Measurements from ENCODE around the gene TGM5. TPM values are rescaled to one million over a fixed set of nuclear protein-coding genes. Genes with fewer than 3 reads are reported as not detected.

The TGM5 gene
- total and polyA plus RNA-seq, 2 donors (not counting 1 experiment from before 2014, with no cell fraction given), result 0.42 TPM; not detected in 1

DNA sequence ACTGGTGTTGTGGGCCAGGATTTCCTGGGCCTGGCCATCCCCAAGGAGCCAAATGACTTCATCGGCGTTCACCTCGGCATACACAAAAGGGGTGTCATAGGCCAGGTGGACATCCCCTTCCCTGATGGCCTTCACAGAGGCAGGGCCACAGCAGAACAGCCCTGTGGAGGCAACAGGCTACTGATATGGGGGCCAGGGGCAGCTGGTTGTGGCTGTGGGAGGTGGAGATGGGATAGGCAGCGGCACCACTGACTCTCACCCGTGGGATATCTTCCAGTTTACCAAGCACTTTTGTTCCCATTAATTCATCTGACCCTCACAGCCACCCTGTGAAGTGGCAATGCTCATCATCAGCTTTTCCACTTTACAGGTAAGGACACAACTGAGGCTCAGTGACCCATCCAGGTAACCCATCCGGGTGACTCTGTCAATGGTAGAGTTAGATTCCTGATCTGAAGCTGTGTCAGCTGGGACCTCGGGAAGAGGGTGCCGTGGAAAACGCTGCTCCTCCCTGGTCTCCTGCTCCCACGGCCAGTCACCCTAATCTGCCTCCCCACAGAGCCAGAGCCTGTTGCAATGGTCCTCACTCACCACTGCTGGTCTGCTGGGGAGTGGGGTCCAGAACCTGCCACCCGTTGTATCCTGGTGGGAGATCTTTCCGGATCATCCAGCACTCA, 15.3 kb upstream of the TGM5 start:
- Histone ChIP-seq H3K79me2 (ENCODE audit: control insufficient read depth, insufficient read depth, low read length) (no peaks in the 10 kb centered on the region), H3K27ac (ENCODE audit: low read length in 2 of 2) (no peak overlapping the region), H3K4me2 (replicated peaks; ENCODE audit: low read depth, low read length, poor library complexity, severe bottlenecking) (no peak overlapping the region), H4K20me1 (ENCODE audit: control insufficient read depth, insufficient read depth, low read length, poor library complexity, severe bottlenecking) (no peaks in the 10 kb centered on the region), H3K9me3 (ENCODE audit: control extremely low read depth in 1 of 3, control insufficient read depth in 2 of 3, insufficient read depth in 1 of 3, low read length in 2 of 3) (no peaks in the 10 kb centered on the region), H3K4me3 (ENCODE audit: control extremely low read depth in 1 of 5, extremely low read depth in 1 of 5, insufficient read depth in 1 of 5, low read depth in 2 of 5, low read length in 4 of 5) (no peak overlapping the region), H3K27me3 (replicated peaks in 1 of 4; ENCODE audit: control extremely low read depth in 1 of 4, control insufficient read depth in 3 of 4, insufficient read depth in 4 of 4, low read length in 3 of 4) (peaks cover 0 to 8% (median 0%) of the 10 kb centered on the region in 4 experiments), H3K4me1 (ENCODE audit: control insufficient read depth in 2 of 2, insufficient read depth in 2 of 2, low read length in 2 of 2) (peaks cover 11 to 12% of the 10 kb centered on the region in 2 donors), H2AFZ (ENCODE audit: insufficient read depth, low read depth, low read length, poor library complexity, severe bottlenecking) (no peak overlapping the region), H3K36me3 (replicated peaks in 1 of 2; ENCODE audit: control extremely low read depth in 1 of 2, control insufficient read depth in 1 of 2, extremely low read depth in 1 of 2, insufficient read depth in 2 of 2, low read length in 1 of 2) (no peaks in the 10 kb centered on the region), H3K9ac (ENCODE audit: low read length) (no peak overlapping the region)
- Mint-ChIP-seq H3K27me3 (no peaks in the 10 kb centered on the region), H3K4me3 (no peak overlapping the region), H3K27ac (no peak overlapping the region), H3K9me3 (ENCODE audit: insufficient read depth) (no peaks in the 10 kb centered on the region), H3K4me1 (peaks cover 19% of the 10 kb centered on the region)
- ChIA-PET CTCF (interaction anchor here (0.6 to 10.8 kb wide), 3 partner anchors 12 to 214 kb away, joined by 4 to 549 read pairs (median 5); partner anchors contain the start of gene EPB42), POLR2A (no interaction called here)
- ATAC-seq (ENCODE audit: low read depth) (no peak), DNase-seq (no peak)
- TF ChIP-seq, protein P1, sequence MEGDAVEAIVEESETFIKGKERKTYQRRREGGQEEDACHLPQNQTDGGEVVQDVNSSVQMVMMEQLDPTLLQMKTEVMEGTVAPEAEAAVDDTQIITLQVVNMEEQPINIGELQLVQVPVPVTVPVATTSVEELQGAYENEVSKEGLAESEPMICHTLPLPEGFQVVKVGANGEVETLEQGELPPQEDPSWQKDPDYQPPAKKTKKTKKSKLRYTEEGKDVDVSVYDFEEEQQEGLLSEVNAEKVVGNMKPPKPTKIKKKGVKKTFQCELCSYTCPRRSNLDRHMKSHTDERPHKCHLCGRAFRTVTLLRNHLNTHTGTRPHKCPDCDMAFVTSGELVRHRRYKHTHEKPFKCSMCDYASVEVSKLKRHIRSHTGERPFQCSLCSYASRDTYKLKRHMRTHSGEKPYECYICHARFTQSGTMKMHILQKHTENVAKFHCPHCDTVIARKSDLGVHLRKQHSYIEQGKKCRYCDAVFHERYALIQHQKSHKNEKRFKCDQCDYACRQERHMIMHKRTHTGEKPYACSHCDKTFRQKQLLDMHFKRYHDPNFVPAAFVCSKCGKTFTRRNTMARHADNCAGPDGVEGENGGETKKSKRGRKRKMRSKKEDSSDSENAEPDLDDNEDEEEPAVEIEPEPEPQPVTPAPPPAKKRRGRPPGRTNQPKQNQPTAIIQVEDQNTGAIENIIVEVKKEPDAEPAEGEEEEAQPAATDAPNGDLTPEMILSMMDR (IDR thresholded peaks at IDR 0.05), result no peak
- no peak for TF ChIP-seq EZH2 (IDR thresholded peaks at IDR 0.05; ENCODE audit: borderline replicate concordance, insufficient read depth, low read depth, low read length, poor library complexity, severe bottlenecking)
- intact Hi-C loops (cut with micrococcal nuclease), result loop anchor here (10.0 kb wide), 1 partner anchor 577 kb away; no protein-coding TSS in a partner anchor
- WGBS (ENCODE audit: insufficient coverage), result 100% methylated on average over 4 of the region's 12 CpGs

DNA sequence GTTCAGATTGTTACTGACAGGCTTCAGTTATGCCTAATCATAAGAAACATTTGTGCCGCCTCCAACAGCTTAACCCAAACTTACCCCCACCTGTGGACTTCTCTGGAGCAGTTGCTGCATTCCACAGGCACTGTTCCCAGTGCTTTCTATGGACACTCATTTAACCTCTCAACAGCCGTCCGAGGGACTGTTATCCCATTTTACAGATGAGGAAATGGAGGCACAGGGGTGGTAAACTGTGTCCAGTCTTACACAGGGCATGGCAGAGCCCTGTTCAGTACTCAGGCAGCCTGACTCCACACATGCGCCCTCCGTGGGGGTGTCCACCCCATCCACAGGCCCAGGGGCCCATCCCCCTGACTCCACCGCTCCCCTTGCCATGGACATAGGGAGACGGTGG, 14.3 kb upstream of the TGM5 start:
- Histone ChIP-seq H3K4me1 (ENCODE audit: control insufficient read depth in 2 of 2, insufficient read depth in 2 of 2, low read length in 2 of 2) (peaks cover 11 to 12% of the 10 kb centered on the region in 2 donors), H3K4me3 (ENCODE audit: control extremely low read depth in 1 of 5, extremely low read depth in 1 of 5, insufficient read depth in 1 of 5, low read depth in 2 of 5, low read length in 4 of 5) (no peak overlapping the region), H4K20me1 (ENCODE audit: control insufficient read depth, insufficient read depth, low read length, poor library complexity, severe bottlenecking) (no peaks in the 10 kb centered on the region), H2AFZ (ENCODE audit: insufficient read depth, low read depth, low read length, poor library complexity, severe bottlenecking) (no peak overlapping the region), H3K9me3 (ENCODE audit: control extremely low read depth in 1 of 3, control insufficient read depth in 2 of 3, insufficient read depth in 1 of 3, low read length in 2 of 3) (no peaks in the 10 kb centered on the region), H3K9ac (ENCODE audit: low read length) (no peak overlapping the region), H3K36me3 (replicated peaks in 1 of 2; ENCODE audit: control extremely low read depth in 1 of 2, control insufficient read depth in 1 of 2, extremely low read depth in 1 of 2, insufficient read depth in 2 of 2, low read length in 1 of 2) (no peaks in the 10 kb centered on the region), H3K27me3 (replicated peaks in 1 of 4; ENCODE audit: control extremely low read depth in 1 of 4, control insufficient read depth in 3 of 4, insufficient read depth in 4 of 4, low read length in 3 of 4) (peaks cover 0 to under 1% (median 0%) of the 10 kb centered on the region in 4 experiments), H3K79me2 (ENCODE audit: control insufficient read depth, insufficient read depth, low read length) (no peaks in the 10 kb centered on the region), H3K27ac (ENCODE audit: low read length in 2 of 2) (no peak overlapping the region), H3K4me2 (replicated peaks; ENCODE audit: low read depth, low read length, poor library complexity, severe bottlenecking) (no peak overlapping the region)
- no peak overlapping the region for H3K27ac Mint-ChIP-seq
- no peak overlapping the region for H3K4me3 Mint-ChIP-seq
- H3K9me3 Mint-ChIP-seq (ENCODE audit: insufficient read depth), result no peaks in the 10 kb centered on the region
- ATAC-seq (ENCODE audit: low read depth), result no peak
- DNase-seq, result no peak
- ChIA-PET CTCF (interaction anchor here (1.0 to 10.8 kb wide), 2 partner anchors 11 to 57 kb away, joined by 3 to 549 read pairs; partner anchors contain the start of gene EPB42), POLR2A (no interaction called here)
- 85% methylated on average over 5 of the region's 7 CpGs for WGBS (ENCODE audit: insufficient coverage)
- peaks cover 21% of the 10 kb centered on the region for H3K4me1 Mint-ChIP-seq
- no peaks in the 10 kb centered on the region for H3K27me3 Mint-ChIP-seq
- intact Hi-C loops (cut with micrococcal nuclease), result loop anchor here (10.0 kb wide), 1 partner anchor 576 kb away; no protein-coding TSS in a partner anchor
- TF ChIP-seq EZH2 (IDR thresholded peaks at IDR 0.05; ENCODE audit: borderline replicate concordance, insufficient read depth, low read depth, low read length, poor library complexity, severe bottlenecking), result no peak
- TF ChIP-seq, protein P1 (IDR thresholded peaks at IDR 0.05), result no peak
